RWPE2 (cell line): Measurements from ENCODE around the gene WRNIP1.

ENCODE experiments used
- ATAC-seq: fragments of 200-7000 bp; cut with Tn5 transposase; 3 replicates; pipeline ENCODE4 v1.9.1; 2021; ENCODE audit warnings: low read depth
- DNase-seq: peaks from one replicate; pipeline ENCODE4 v3.0.0-alpha.2; 2020; ENCODE audit warnings: low spot score
- H3K27ac ChIP-seq: fragments of 450-650 bp; 2 replicates; pipeline ENCODE4 v1.5.1; 2017; ENCODE audit warnings: mild to moderate bottlenecking; ENCODE audit not compliant: poor library complexity, severe bottlenecking
- H3K27me3 ChIP-seq: fragments of 250-450 bp; sonication (Bioruptor Pico); 2 replicates; pipeline ENCODE4 v1.5.1; 2021; ENCODE audit warnings: mild to moderate bottlenecking, moderate library complexity; ENCODE audit not compliant: insufficient read depth, poor library complexity, severe bottlenecking
- H3K36me3 ChIP-seq: fragments of 250-450 bp; sonication (Bioruptor Pico); 2 replicates; pipeline ENCODE4 v1.5.1; 2020; ENCODE audit warnings: low read depth, mild to moderate bottlenecking, moderate library complexity
- H3K4me1 ChIP-seq: fragments of 250-450 bp; sonication (Bioruptor Pico); 2 replicates; pipeline ENCODE4 v1.5.1; 2021; ENCODE audit warnings: mild to moderate bottlenecking, moderate library complexity; ENCODE audit not compliant: insufficient read depth, poor library complexity, severe bottlenecking
- H3K4me3 ChIP-seq: fragments of 250-450 bp; sonication (Bioruptor Pico); 2 replicates; pipeline ENCODE4 v1.5.1; 2021; ENCODE audit warnings: mild to moderate bottlenecking, moderate library complexity; ENCODE audit not compliant: severe bottlenecking
- H3K9me3 ChIP-seq: fragments of 250-450 bp; sonication (Bioruptor Pico); 2 replicates; pipeline ENCODE4 v1.5.1; 2021; ENCODE audit warnings: mild to moderate bottlenecking, moderate library complexity; ENCODE audit not compliant: severe bottlenecking
- TF ChIP-seq, protein P1 (sequence below): fragments of 450-650 bp; IDR thresholded peaks from one replicate; pipeline ENCODE4 v1.5.1; 2017; ENCODE audit warnings: mild to moderate bottlenecking, moderate library complexity; ENCODE audit not compliant: poor library complexity, severe bottlenecking

WRNIP1 gene

DNA sequence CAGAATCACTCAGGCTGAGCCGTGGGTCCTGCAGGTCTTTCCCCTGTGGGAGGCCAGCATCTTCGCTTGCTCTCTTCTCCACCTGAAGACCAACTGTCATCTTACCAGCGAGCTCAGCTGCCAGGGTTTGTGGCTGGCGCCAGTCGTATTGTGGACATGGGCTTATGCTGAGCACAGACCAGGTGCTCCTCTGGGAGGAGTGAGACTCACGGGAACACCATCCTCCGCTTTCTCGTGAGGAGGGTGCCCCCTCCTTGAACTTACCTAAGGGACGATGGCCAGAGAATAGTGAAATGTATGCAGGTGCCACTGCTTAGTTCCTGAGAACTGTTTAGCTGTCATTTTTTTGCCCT lies 17.1 kb downstream of the WRNIP1 start:
- Histone ChIP-seq H3K4me1 (no peaks in the 10 kb centered on the region), H3K9me3 (no peaks in the 10 kb centered on the region), H3K27me3 (no peaks in the 10 kb centered on the region), H3K36me3 (peaks cover 37% of the 10 kb centered on the region), H3K27ac (no peak overlapping the region), H3K4me3 (no peak overlapping the region)
- TF ChIP-seq, protein P1, sequence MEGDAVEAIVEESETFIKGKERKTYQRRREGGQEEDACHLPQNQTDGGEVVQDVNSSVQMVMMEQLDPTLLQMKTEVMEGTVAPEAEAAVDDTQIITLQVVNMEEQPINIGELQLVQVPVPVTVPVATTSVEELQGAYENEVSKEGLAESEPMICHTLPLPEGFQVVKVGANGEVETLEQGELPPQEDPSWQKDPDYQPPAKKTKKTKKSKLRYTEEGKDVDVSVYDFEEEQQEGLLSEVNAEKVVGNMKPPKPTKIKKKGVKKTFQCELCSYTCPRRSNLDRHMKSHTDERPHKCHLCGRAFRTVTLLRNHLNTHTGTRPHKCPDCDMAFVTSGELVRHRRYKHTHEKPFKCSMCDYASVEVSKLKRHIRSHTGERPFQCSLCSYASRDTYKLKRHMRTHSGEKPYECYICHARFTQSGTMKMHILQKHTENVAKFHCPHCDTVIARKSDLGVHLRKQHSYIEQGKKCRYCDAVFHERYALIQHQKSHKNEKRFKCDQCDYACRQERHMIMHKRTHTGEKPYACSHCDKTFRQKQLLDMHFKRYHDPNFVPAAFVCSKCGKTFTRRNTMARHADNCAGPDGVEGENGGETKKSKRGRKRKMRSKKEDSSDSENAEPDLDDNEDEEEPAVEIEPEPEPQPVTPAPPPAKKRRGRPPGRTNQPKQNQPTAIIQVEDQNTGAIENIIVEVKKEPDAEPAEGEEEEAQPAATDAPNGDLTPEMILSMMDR: no peak
- DNase-seq: no peak
- no peak for ATAC-seq

DNA sequence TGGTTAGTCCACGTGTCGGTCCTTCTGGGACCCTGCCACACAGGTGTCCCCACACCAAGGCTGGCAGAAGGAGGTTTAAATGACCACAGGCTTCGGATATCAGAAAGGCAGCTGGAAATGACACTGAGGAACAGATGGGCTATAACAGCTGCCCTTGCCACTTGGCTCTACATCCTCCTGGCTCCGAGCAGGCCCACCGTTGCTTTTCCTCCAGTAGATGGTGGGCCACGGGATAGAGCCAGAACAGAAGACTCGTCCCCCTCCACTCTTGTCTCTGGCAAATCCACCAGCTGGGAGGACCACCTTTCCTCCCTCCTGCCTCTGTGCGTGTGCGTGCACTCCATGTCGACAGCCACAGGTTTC lies 17.6 kb downstream of the WRNIP1 start:
- TF ChIP-seq, protein P1: no peak
- H3K27ac ChIP-seq: no peak overlapping the region
- no peaks in the 10 kb centered on the region for H3K9me3 ChIP-seq
- DNase-seq (no peak), ATAC-seq (no peak)
- H3K27me3 ChIP-seq: no peaks in the 10 kb centered on the region
- no peaks in the 10 kb centered on the region for H3K4me1 ChIP-seq
- no peak overlapping the region for H3K4me3 ChIP-seq
- peaks cover 37% of the 10 kb centered on the region for H3K36me3 ChIP-seq

DNA sequence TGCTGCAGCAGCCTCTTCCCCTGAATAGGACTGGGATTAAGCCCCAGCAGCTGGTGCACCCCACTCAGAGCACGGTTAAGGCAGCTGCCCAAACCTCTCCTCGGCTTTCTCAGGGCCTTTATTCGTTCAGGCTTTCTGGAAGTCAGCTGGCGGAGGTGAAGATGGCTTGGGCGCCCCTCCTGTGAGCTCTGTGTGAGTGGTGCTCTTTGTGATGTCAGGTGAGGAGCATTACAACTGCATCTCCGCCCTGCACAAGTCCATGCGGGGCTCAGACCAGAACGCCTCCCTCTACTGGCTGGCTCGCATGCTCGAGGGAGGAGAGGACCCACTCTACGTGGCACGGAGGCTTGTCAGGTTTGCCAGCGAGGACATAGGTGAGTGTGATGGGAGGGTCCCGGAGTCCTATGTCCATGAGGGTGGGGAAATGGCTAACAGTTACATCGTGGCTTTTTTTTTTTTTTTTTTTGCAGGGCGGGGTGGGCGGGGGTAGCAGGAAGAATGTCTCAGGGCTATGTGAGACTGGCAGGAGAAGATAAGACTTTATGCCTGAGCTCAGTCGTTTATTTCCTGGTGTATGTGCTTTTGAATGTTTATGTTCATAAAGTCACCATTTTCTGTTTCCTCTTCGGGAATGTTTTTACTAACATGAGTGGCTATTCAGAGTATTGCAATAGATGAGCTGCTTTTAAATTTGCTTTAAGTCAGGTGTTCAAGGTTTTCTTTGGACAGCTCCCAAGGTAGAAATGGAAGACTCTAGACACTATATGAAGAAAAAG lies 18.2 kb downstream of the WRNIP1 start:
- DNase-seq (no peak), ATAC-seq (no peak)
- Histone ChIP-seq H3K4me1 (no peaks in the 10 kb centered on the region), H3K4me3 (no peak overlapping the region), H3K27ac (no peak overlapping the region), H3K36me3 (peaks cover 34% of the 10 kb centered on the region), H3K9me3 (no peaks in the 10 kb centered on the region), H3K27me3 (no peaks in the 10 kb centered on the region)
- TF ChIP-seq, protein P1: no peak

DNA sequence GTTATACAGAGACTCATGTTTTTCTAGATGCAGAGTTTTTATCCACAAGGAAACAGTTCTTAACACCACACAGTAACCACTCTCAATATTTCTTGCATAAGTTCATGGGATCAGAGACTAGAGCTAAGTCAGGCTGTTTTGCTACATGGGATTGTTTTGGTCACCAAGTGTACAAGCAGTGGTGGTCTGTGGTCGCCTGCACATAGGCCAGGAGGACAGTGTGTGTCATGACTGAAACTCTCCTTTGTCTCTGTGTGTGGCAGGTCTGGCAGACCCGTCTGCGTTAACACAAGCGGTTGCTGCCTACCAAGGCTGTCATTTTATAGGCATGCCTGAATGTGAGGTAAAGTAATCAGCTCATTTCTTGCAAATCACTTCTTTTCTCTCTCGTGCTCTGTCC lies 18.9 kb downstream of the WRNIP1 start:
- DNase-seq (no peak), ATAC-seq (no peak)
- TF ChIP-seq, protein P1: no peak
- Histone ChIP-seq H3K4me3 (no peak overlapping the region), H3K27ac (no peak overlapping the region), H3K27me3 (no peaks in the 10 kb centered on the region), H3K9me3 (no peaks in the 10 kb centered on the region), H3K4me1 (no peaks in the 10 kb centered on the region), H3K36me3 (peaks cover 31% of the 10 kb centered on the region)

DNA sequence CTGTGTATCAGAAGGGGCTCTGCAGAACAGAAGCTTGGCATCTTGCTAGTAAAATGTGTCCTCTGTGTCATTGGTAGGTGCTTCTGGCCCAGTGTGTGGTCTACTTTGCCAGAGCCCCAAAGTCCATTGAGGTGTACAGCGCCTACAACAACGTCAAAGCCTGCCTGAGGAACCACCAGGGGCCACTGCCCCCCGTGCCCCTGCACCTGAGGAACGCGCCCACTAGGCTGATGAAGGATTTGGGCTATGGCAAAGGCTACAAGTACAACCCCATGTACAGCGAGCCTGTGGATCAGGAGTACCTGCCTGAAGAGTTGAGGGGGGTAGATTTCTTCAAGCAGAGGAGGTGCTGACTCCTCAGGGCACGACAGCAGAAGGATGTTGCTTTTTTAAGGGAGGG lies 19.7 kb downstream of the WRNIP1 start:
- Histone ChIP-seq H3K9me3 (no peaks in the 10 kb centered on the region), H3K4me3 (no peak overlapping the region), H3K36me3 (peaks cover 22% of the 10 kb centered on the region), H3K27me3 (no peaks in the 10 kb centered on the region), H3K4me1 (no peaks in the 10 kb centered on the region), H3K27ac (no peak overlapping the region)
- ATAC-seq (no peak), DNase-seq (no peak)
- TF ChIP-seq, protein P1: no peak
